ENCODE results near the gene APOD.

- TF ChIP-seq CTCF (IDR thresholded peaks at IDR 0.05): no peak
- TF ChIP-seq EP300 (IDR thresholded peaks at IDR 0.05): no peak
- TF ChIP-seq POLR2A (IDR thresholded peaks at IDR 0.05): no peak
- TF ChIP-seq POLR2AphosphoS5 (IDR thresholded peaks at IDR 0.05): no peak
These were observed 32.9 kb upstream of the APOD start for GRCh38 chr3:195616681-195617080.

Measured in suprapubic skin (tissue), 4 donors.